HCT116 (cell line): ENCODE results near the gene ADARB1. TPM values are rescaled to one million over a fixed set of nuclear protein-coding genes. Genes with fewer than 3 reads are reported as not detected.

Source experiments
- ATAC-seq: fragments of 200-7000 bp; cut with Tn5 transposase; 2 replicates; pipeline ENCODE4 v1.9.1; 2020; ENCODE audit warnings: mild to moderate bottlenecking, moderate library complexity
- BruUV-seq: library from RNA; stranded (reverse); fragments of 400-500 nt; replicated peaks from 2 replicates; lab custom pipeline; 2021; lab: Mats Ljungman, UMichigan
- CTCF ChIA-PET: fragments of 300-600 bp; sonication (Branson Sonifier 250); formaldehyde crosslinking; loops from one replicate; lab custom pipeline; 2021; ENCODE audit warnings: antibody characterized with exemption; lab: Charles Lee
- POLR2A ChIA-PET: fragments of 300-600, 350-600 bp; sonication (Branson Sonifier 250); formaldehyde crosslinking; loops from one replicate; lab custom pipeline; 2021; ENCODE audit warnings: antibody characterized with exemption; lab: Charles Lee
- RAD21 ChIA-PET, 2 experiments: fragments of 300-600 bp; sonication (Branson Sonifier 250); formaldehyde crosslinking; loops; one replicate each; lab custom pipeline; 2023; ENCODE audit warnings: low total read pairs in 2 of 2; ENCODE audit not compliant: uncharacterized antibody in 2 of 2, unreplicated experiment in 2 of 2, low non-redundant PET in 1 of 2; lab: Charles Lee
- DNase-seq: peaks from one replicate; pipeline ENCODE4 v3.0.0-alpha.2; 2010; ENCODE audit warnings: low read depth, low spot score
- H2AFZ ChIP-seq: fragments of 200-600 bp; shearing (Covaris generic), sonication (generic); 2 replicates; pipeline ENCODE4 v1.6.1; 2017; ENCODE audit warnings: low read depth, mixed run types, mixed read lengths, antibody characterized with exemption, low read length; ENCODE audit not compliant: poor library complexity, severe bottlenecking
- H3K27ac ChIP-seq: 2 replicates; pipeline ENCODE4 v1.5.1; 2012; ENCODE audit warnings: low read depth, low read length
- H3K27me3 ChIP-seq: fragments of 200-600 bp; sonication (generic); 2 replicates; pipeline ENCODE4 v1.6.1; 2016; ENCODE audit warnings: mixed run types, low read length, mixed read lengths; ENCODE audit not compliant: insufficient read depth
- H3K36me3 ChIP-seq, 2 experiments: fragments of 200-500 bp in 1 of 2; fragments of 200-600 bp in 1 of 2; sonication (Bioruptor generic) in 1 of 2; sonication (generic) in 1 of 2; 2 replicates each; pipeline versions ENCODE4 v1.5.1 to v1.6.1; 2014 to 2016; ENCODE audit warnings: low read length in 2 of 2, inconsistent platforms in 1 of 2, mixed read lengths in 1 of 2, mixed run types in 1 of 2; ENCODE audit not compliant: insufficient read depth in 2 of 2, control insufficient read depth in 1 of 2
- H3K4me1 ChIP-seq, 2 experiments: fragments of 200-600 bp in 1 of 2; sonication (generic) in 1 of 2; 2 replicates each; pipeline versions ENCODE4 v1.5.1 to v1.6.1; 2012 to 2017; ENCODE audit warnings: low read length in 2 of 2, inconsistent platforms in 1 of 2, mild to moderate bottlenecking in 1 of 2, mixed read lengths in 1 of 2, mixed run types in 1 of 2, moderate library complexity in 1 of 2; ENCODE audit not compliant: insufficient read depth in 2 of 2, control insufficient read depth in 1 of 2
- H3K4me2 ChIP-seq: fragments of 200-600 bp; sonication (generic); 2 replicates; pipeline ENCODE4 v1.6.1; 2017; ENCODE audit warnings: mixed run types, low read length, mixed read lengths
- H3K4me3 ChIP-seq, 2 experiments: fragments of 200-600 bp in 1 of 2; sonication (generic) in 1 of 2; replicated peaks in 1 of 2; 2 replicates each; pipeline ENCODE4 v1.5.1; 2011 to 2016; ENCODE audit warnings: low read length in 2 of 2, control low read depth in 1 of 2, low read depth in 1 of 2, mild to moderate bottlenecking in 1 of 2, mixed read lengths in 1 of 2, mixed run types in 1 of 2
- H3K79me2 ChIP-seq: fragments of 200-600 bp; sonication (generic); 2 replicates; pipeline ENCODE4 v1.6.1; 2017; ENCODE audit warnings: mild to moderate bottlenecking, mixed run types, low read length, moderate library complexity, mixed read lengths; ENCODE audit not compliant: insufficient read depth
- H3K9ac ChIP-seq: fragments of 200-600 bp; sonication (generic); 2 replicates; pipeline ENCODE4 v1.6.1; 2016; ENCODE audit warnings: low read length, mixed read lengths
- H3K9me2 ChIP-seq: fragments of 200-600 bp; sonication (generic), shearing (Covaris generic); 2 replicates; pipeline ENCODE4 v1.6.1; 2017; ENCODE audit warnings: mixed run types, mild to moderate bottlenecking, moderate library complexity; ENCODE audit not compliant: insufficient read depth
- H3K9me3 ChIP-seq, 2 experiments: fragments of 200-500 bp in 1 of 2; fragments of 200-600 bp in 1 of 2; sonication (Bioruptor generic) in 1 of 2; sonication (generic) in 1 of 2; 2 replicates each; pipeline ENCODE4 v1.6.1; 2014 to 2017; ENCODE audit warnings: low read length in 2 of 2, mixed read lengths in 2 of 2, inconsistent platforms in 1 of 2, low read depth in 1 of 2, mild to moderate bottlenecking in 1 of 2, mixed run types in 1 of 2, moderate library complexity in 1 of 2; ENCODE audit not compliant: control insufficient read depth in 1 of 2, insufficient read depth in 1 of 2
- H4K20me1 ChIP-seq: fragments of 200-600 bp; sonication (generic), shearing (Covaris generic); 2 replicates; pipeline ENCODE4 v1.6.1; 2017; ENCODE audit warnings: mixed run types, mild to moderate bottlenecking, moderate library complexity; ENCODE audit not compliant: insufficient read depth
- ATF3 ChIP-seq: IDR thresholded peaks from 2 replicates; pipeline ENCODE4 v1.6.1; 2012
- CBX3 ChIP-seq: IDR thresholded peaks from 2 replicates; pipeline ENCODE4 v1.6.1; 2012; ENCODE audit warnings: low read depth
- CEBPB ChIP-seq: IDR thresholded peaks from 2 replicates; pipeline ENCODE4 v1.6.1; 2012; ENCODE audit warnings: low read depth
- CTCF ChIP-seq, 3 experiments: fragments of 200-600 bp in 1 of 3; sonication (generic) in 1 of 3; IDR thresholded peaks in 2 of 3; conservative IDR thresholded peaks in 1 of 3; 2 replicates each; pipeline ENCODE4 v1.5.1; 2012 to 2017; ENCODE audit warnings: low read depth in 2 of 3, low read length in 2 of 3, antibody characterized with exemption in 1 of 3, borderline replicate concordance in 1 of 3, control low read depth in 1 of 3, mild to moderate bottlenecking in 1 of 3, mixed read lengths in 1 of 3, mixed run types in 1 of 3, moderate library complexity in 1 of 3; ENCODE audit not compliant: insufficient read depth in 1 of 3
- EGR1 ChIP-seq: IDR thresholded peaks from 2 replicates; pipeline ENCODE4 v1.6.1; 2012; ENCODE audit warnings: low read depth
- FOSL1 ChIP-seq: IDR thresholded peaks from 2 replicates; pipeline ENCODE4 v1.6.1; 2012; ENCODE audit warnings: low read depth
- JUND ChIP-seq: IDR thresholded peaks from 2 replicates; pipeline ENCODE4 v1.6.1; 2012
- MAX ChIP-seq: IDR thresholded peaks from 2 replicates; pipeline ENCODE4 v1.6.1; 2012
- POLR2AphosphoS5 ChIP-seq: IDR thresholded peaks from 2 replicates; pipeline ENCODE4 v1.6.1; 2011; ENCODE audit warnings: mild to moderate bottlenecking, low read depth, low read length, moderate library complexity
- RAD21 ChIP-seq: IDR thresholded peaks from 2 replicates; pipeline ENCODE4 v1.6.1; 2012; ENCODE audit warnings: low read depth, mild to moderate bottlenecking
- REST ChIP-seq: IDR thresholded peaks from 2 replicates; pipeline ENCODE4 v1.6.1; 2012; ENCODE audit warnings: low read depth
- TCF7L2 ChIP-seq: IDR thresholded peaks from 2 replicates; pipeline ENCODE4 v1.7.0; 2011; ENCODE audit warnings: borderline replicate concordance, inconsistent platforms; ENCODE audit not compliant: insufficient read depth, insufficient read length; ENCODE audit errors: extremely low read depth
- YY1 ChIP-seq: IDR thresholded peaks from 2 replicates; pipeline ENCODE4 v1.6.1; 2011; ENCODE audit warnings: low read length, low read depth, moderate library complexity, mild to moderate bottlenecking; ENCODE audit not compliant: insufficient replicate concordance; ENCODE audit errors: extremely low read depth
- ZBTB33 ChIP-seq: IDR thresholded peaks from 2 replicates; pipeline ENCODE4 v1.6.1; 2011; ENCODE audit warnings: mild to moderate bottlenecking, low read length, moderate library complexity; ENCODE audit not compliant: insufficient replicate concordance; ENCODE audit errors: extremely low read depth
- intact Hi-C: fragments of 100-400 bp; cut with micrococcal nuclease; formaldehyde crosslinking; loops from 2 replicates; pipeline ENCODE4 v1.10.0; 2022
- total RNA-seq: library from RNA; stranded (reverse); gene quantifications from one replicate; pipeline ENCODE4 v1.2.1, GENCODE V29; 2021; ENCODE audit not compliant: unreplicated experiment

The ADARB1 gene
- total RNA-seq, 1 experiment from 2014 or later = 13.5 TPM

GRCh38 chr21:45249626-45250025 lies 175.2 kb downstream of the ADARB1 start:
- Histone ChIP-seq H3K4me2 (no peak overlapping the region), H3K79me2 (no peaks in the 10 kb centered on the region), H3K27me3 (no peaks in the 10 kb centered on the region), H3K9me2 (no peaks in the 10 kb centered on the region), H3K27ac (no peak overlapping the region), H2AFZ (no peak overlapping the region), H3K4me3 (no peak overlapping the region), H4K20me1 (no peaks in the 10 kb centered on the region), H3K36me3 (no peaks in the 10 kb centered on the region), H3K4me1 (peaks cover 0 to 7% of the 10 kb centered on the region in 2 experiments; a peak in 1 of 4 replicates), H3K9ac (no peak overlapping the region), H3K9me3 (peaks cover 0 to 1% of the 10 kb centered on the region in 2 experiments; a peak in 1 of 4 replicates)
- ChIA-PET POLR2A (no interaction called here), CTCF (no interaction called here), RAD21 (no interaction called here)
- TF ChIP-seq CEBPB (no peak), CTCF (IDR thresholded peaks at IDR 0.05 in 2 of 3, conservative IDR thresholded peaks at IDR 0.05 in 1 of 3; ENCODE audit: borderline replicate concordance in 1 of 3, insufficient read depth in 1 of 3, low read depth in 2 of 3, low read length in 2 of 3) (no peak), FOSL1 (no peak), YY1 (no peak), CBX3 (no peak), JUND (no peak), ATF3 (no peak), ZBTB33 (no peak), RAD21 (no peak), EGR1 (no peak), POLR2AphosphoS5 (no peak), TCF7L2 (no peak), REST (no peak), MAX (no peak)
- no TSS peak for BruUV-seq
- no peak for DNase-seq
- no peak for ATAC-seq
- intact Hi-C loops = no loop called here
